HCT116 (cell line): ENCODE measurements around the gene GUCY2D.

Source experiments
- CEBPB ChIP-seq: IDR thresholded peaks from 2 replicates; pipeline ENCODE4 v1.6.1; 2012; ENCODE audit warnings: low read depth
- EZH2 ChIP-seq: fragments of 200-600 bp; sonication (generic); IDR thresholded peaks from 2 replicates; pipeline ENCODE4 v1.6.1; 2017; ENCODE audit warnings: antibody characterized with exemption, mixed run types
- EZH2phosphoT487 ChIP-seq: fragments of 200-600 bp; IDR thresholded peaks from 2 replicates; pipeline ENCODE4 v1.6.1; 2018; ENCODE audit warnings: antibody characterized with exemption, borderline replicate concordance
- POLR2A ChIP-seq: IDR thresholded peaks from 2 replicates; pipeline ENCODE4 v1.7.0; 2011; ENCODE audit warnings: borderline replicate concordance; ENCODE audit not compliant: insufficient read depth, insufficient read length; ENCODE audit errors: extremely low read depth
- POLR2AphosphoS5 ChIP-seq: IDR thresholded peaks from 2 replicates; pipeline ENCODE4 v1.6.1; 2011; ENCODE audit warnings: mild to moderate bottlenecking, low read depth, low read length, moderate library complexity
- ZNF274 ChIP-seq: fragments of 200-500 bp; sonication (Bioruptor generic); IDR thresholded peaks from 2 replicates; pipeline ENCODE4 v1.6.1; 2014; ENCODE audit warnings: mild to moderate bottlenecking, low read depth, low read length, inconsistent platforms
- TF ChIP-seq, protein P1 (sequence below), 3 experiments: fragments of 200-600 bp in 1 of 3; sonication (generic) in 1 of 3; IDR thresholded peaks in 2 of 3; conservative IDR thresholded peaks in 1 of 3; 2 replicates each; pipeline ENCODE4 v1.5.1; 2012 to 2017; ENCODE audit warnings: low read depth in 2 of 3, low read length in 2 of 3, antibody characterized with exemption in 1 of 3, borderline replicate concordance in 1 of 3, control low read depth in 1 of 3, mild to moderate bottlenecking in 1 of 3, mixed read lengths in 1 of 3, mixed run types in 1 of 3, moderate library complexity in 1 of 3; ENCODE audit not compliant: insufficient read depth in 1 of 3
- TF ChIP-seq, protein P2 (sequence below): IDR thresholded peaks from 2 replicates; pipeline ENCODE4 v1.6.1; 2011; ENCODE audit warnings: mild to moderate bottlenecking, low read length, moderate library complexity; ENCODE audit not compliant: insufficient replicate concordance; ENCODE audit errors: extremely low read depth

DNA sequence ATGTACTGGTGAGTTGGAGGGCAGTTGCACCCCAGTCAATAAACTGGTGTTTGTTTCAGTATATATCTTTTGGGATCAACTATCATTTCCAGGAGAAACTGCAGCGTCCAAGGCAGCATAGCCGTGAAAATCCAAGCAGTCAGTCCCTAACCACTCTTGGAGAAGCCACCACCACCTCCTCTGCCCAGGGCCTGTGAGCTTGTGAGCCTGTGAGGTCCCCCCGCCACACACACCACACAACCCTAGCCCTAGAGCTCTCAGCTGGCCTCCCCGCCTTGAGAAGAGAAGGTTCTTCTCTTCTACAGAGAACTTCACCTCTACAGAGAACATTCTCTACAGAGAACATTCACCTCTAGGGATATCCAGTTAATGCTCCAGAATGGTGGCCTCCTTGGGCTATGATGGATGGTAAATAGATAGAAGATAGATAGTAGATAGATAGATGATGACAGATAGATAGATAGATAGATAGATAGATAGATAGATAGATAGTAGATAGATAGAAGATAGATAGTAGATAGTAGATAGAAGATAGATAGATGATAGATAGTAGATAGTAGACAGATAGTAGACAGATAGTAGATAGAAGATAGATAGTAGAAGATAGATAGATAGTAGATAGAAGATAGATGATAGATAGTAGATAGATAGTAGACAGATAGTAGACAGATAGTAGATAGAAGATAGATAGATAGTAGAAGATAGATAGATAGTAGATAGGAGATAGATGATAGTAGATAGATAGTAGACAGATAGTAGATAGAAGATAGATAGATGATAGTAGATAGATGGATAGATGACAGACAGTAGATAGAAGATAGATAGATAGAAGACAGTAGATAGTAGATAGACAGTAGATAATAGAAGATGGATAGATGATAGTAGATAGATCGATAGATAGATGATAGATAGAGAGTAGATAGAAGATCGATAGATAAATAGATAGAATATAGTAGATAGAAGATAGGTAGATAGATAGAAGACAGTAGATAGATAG lies 50.1 kb downstream of the GUCY2D start:
- TF ChIP-seq POLR2A (no peak), ZNF274 (no peak), CEBPB (no peak), EZH2phosphoT487 (no peak), EZH2 (no peak), POLR2AphosphoS5 (no peak)
- TF ChIP-seq, protein P1, sequence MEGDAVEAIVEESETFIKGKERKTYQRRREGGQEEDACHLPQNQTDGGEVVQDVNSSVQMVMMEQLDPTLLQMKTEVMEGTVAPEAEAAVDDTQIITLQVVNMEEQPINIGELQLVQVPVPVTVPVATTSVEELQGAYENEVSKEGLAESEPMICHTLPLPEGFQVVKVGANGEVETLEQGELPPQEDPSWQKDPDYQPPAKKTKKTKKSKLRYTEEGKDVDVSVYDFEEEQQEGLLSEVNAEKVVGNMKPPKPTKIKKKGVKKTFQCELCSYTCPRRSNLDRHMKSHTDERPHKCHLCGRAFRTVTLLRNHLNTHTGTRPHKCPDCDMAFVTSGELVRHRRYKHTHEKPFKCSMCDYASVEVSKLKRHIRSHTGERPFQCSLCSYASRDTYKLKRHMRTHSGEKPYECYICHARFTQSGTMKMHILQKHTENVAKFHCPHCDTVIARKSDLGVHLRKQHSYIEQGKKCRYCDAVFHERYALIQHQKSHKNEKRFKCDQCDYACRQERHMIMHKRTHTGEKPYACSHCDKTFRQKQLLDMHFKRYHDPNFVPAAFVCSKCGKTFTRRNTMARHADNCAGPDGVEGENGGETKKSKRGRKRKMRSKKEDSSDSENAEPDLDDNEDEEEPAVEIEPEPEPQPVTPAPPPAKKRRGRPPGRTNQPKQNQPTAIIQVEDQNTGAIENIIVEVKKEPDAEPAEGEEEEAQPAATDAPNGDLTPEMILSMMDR (IDR thresholded peaks at IDR 0.05 in 2 of 3, conservative IDR thresholded peaks at IDR 0.05 in 1 of 3; ENCODE audit: borderline replicate concordance in 1 of 3, insufficient read depth in 1 of 3, low read depth in 2 of 3, low read length in 2 of 3): no peak
- TF ChIP-seq, protein P2, sequence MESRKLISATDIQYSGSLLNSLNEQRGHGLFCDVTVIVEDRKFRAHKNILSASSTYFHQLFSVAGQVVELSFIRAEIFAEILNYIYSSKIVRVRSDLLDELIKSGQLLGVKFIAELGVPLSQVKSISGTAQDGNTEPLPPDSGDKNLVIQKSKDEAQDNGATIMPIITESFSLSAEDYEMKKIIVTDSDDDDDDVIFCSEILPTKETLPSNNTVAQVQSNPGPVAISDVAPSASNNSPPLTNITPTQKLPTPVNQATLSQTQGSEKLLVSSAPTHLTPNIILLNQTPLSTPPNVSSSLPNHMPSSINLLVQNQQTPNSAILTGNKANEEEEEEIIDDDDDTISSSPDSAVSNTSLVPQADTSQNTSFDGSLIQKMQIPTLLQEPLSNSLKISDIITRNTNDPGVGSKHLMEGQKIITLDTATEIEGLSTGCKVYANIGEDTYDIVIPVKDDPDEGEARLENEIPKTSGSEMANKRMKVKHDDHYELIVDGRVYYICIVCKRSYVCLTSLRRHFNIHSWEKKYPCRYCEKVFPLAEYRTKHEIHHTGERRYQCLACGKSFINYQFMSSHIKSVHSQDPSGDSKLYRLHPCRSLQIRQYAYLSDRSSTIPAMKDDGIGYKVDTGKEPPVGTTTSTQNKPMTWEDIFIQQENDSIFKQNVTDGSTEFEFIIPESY: no peak
